GM23338 (cell line): Measurements from ENCODE around the gene ESYT2. TPM values are rescaled to one million over a fixed set of nuclear protein-coding genes. Genes with fewer than 3 reads are reported as not detected.

Source experiments
- ATAC-seq: fragments of 200-7000 bp; cut with Tn5 transposase; 3 replicates; pipeline ENCODE4 v1.9.1; 2020
- DNase-seq: peaks from one replicate; pipeline ENCODE4 v3.0.0-alpha.2; 2015; ENCODE audit warnings: low spot score
- H2AFZ ChIP-seq: fragments of 200-600 bp; sonication (generic); 2 replicates; pipeline ENCODE4 v1.8.0; 2016; ENCODE audit warnings: antibody characterized with exemption, mild to moderate bottlenecking, moderate library complexity
- H3F3A ChIP-seq: fragments of 200-600 bp; sonication (generic); replicated peaks from 2 replicates; pipeline ENCODE4 v1.8.0; 2017; ENCODE audit warnings: antibody characterized with exemption, mixed run types, low read depth
- H3K27ac ChIP-seq: fragments of 200-600 bp; sonication (generic); 2 replicates; pipeline ENCODE4 v1.6.1; 2016; ENCODE audit warnings: low read depth
- H3K27me3 ChIP-seq: fragments of 200-600 bp; sonication (generic); 2 replicates; pipeline ENCODE4 v1.8.0; 2016; ENCODE audit warnings: mild to moderate bottlenecking, mixed run types, moderate library complexity; ENCODE audit not compliant: insufficient read depth
- H3K36me3 ChIP-seq: fragments of 200-600 bp; sonication (generic); 2 replicates; pipeline ENCODE4 v1.8.0; 2016; ENCODE audit warnings: mild to moderate bottlenecking; ENCODE audit not compliant: insufficient read depth
- H3K4me1 ChIP-seq: fragments of 200-600 bp; sonication (generic); 2 replicates; pipeline ENCODE4 v1.8.0; 2016; ENCODE audit warnings: mild to moderate bottlenecking, moderate library complexity; ENCODE audit not compliant: insufficient read depth
- H3K4me2 ChIP-seq: fragments of 200-600 bp; sonication (generic); 2 replicates; pipeline ENCODE4 v1.7.1; 2017; ENCODE audit warnings: mixed run types
- H3K4me3 ChIP-seq: fragments of 200-600 bp; sonication (generic); 2 replicates; pipeline ENCODE4 v1.6.1; 2016; ENCODE audit warnings: mixed run types
- H3K79me2 ChIP-seq: fragments of 200-600 bp; sonication (generic); replicated peaks from 2 replicates; pipeline ENCODE4 v1.8.0; 2017; ENCODE audit warnings: mild to moderate bottlenecking; ENCODE audit not compliant: insufficient read depth
- H3K9me2 ChIP-seq: fragments of 200-600 bp; sonication (generic); 2 replicates; pipeline ENCODE4 v1.8.0; 2017; ENCODE audit not compliant: insufficient read depth
- H4K20me1 ChIP-seq: fragments of 200-600 bp; sonication (generic); replicated peaks from 2 replicates; pipeline ENCODE4 v1.8.0; 2017; ENCODE audit warnings: mild to moderate bottlenecking; ENCODE audit not compliant: insufficient read depth
- H3K27ac Mint-ChIP-seq: 2 replicates; pipeline ENCODE4 v1.8.0; 2020; ENCODE audit warnings: inconsistent platforms, mild to moderate bottlenecking, moderate library complexity, mixed read lengths
- H3K27me3 Mint-ChIP-seq: 3 replicates; pipeline ENCODE4 v1.8.0; 2022; ENCODE audit warnings: low read depth, mild to moderate bottlenecking, moderate library complexity, mixed read lengths, inconsistent platforms; ENCODE audit not compliant: insufficient read depth, poor library complexity
- H3K36me3 Mint-ChIP-seq: 3 replicates; pipeline ENCODE4 v1.8.0; 2021; ENCODE audit warnings: low read depth, mild to moderate bottlenecking, inconsistent platforms, moderate library complexity, mixed read lengths
- H3K4me1 Mint-ChIP-seq: 3 replicates; pipeline ENCODE4 v1.8.0; 2020; ENCODE audit warnings: mild to moderate bottlenecking, inconsistent platforms, mixed read lengths
- H3K4me3 Mint-ChIP-seq: 3 replicates; pipeline ENCODE4 v1.8.0; 2021; ENCODE audit warnings: moderate library complexity, mild to moderate bottlenecking, inconsistent platforms, mixed read lengths
- H3K9me3 Mint-ChIP-seq: 3 replicates; pipeline ENCODE4 v1.8.0; 2020; ENCODE audit warnings: moderate library complexity, mild to moderate bottlenecking, inconsistent platforms, mixed read lengths
- CREB1 ChIP-seq: fragments of 250-450 bp; sonication (Bioruptor Pico); IDR thresholded peaks from 2 replicates; pipeline ENCODE4 v1.5.0; 2020; ENCODE audit warnings: low read depth, mild to moderate bottlenecking, moderate library complexity
- EZH2 ChIP-seq: fragments of 200-600 bp; sonication (generic); IDR thresholded peaks from one replicate; pipeline ENCODE4 v1.8.0; 2017; ENCODE audit warnings: antibody characterized with exemption, mild to moderate bottlenecking, low read depth; ENCODE audit not compliant: unreplicated experiment
- EZH2phosphoT487 ChIP-seq: fragments of 200-600 bp; sonication (generic); IDR thresholded peaks from one replicate; pipeline ENCODE4 v1.8.1; 2018; ENCODE audit warnings: antibody characterized with exemption; ENCODE audit not compliant: unreplicated experiment
- NANOG ChIP-seq: IDR thresholded peaks from 2 replicates; pipeline ENCODE4 v1.6.1; 2016; ENCODE audit warnings: antibody characterized with exemption, borderline replicate concordance
- POLR2AphosphoS5 ChIP-seq: IDR thresholded peaks from 2 replicates; pipeline ENCODE4 v1.6.1; 2016; ENCODE audit warnings: antibody characterized with exemption, low read depth
- ZNF114 ChIP-seq: fragments of 250-450 bp; sonication (Bioruptor Pico); IDR thresholded peaks from 2 replicates; pipeline ENCODE4 v1.5.0; 2020; ENCODE audit warnings: mild to moderate bottlenecking, moderate library complexity
- ZNF331 ChIP-seq: fragments of 250-450 bp; sonication (Bioruptor Pico); IDR thresholded peaks from 2 replicates; pipeline ENCODE4 v1.5.0; 2020; ENCODE audit warnings: low read depth, mild to moderate bottlenecking, moderate library complexity
- polyA plus RNA-seq: library from polyadenylated mRNA; unstranded; fragments of >200 nt; fragmentation: Nextera tagmentation; extraction: Ambion mirVana; gene quantifications from 2 replicates; pipeline ENCODE4 v1.2.1, GENCODE V29; 2016
- total RNA-seq: library from RNA; depleted of rRNA; stranded (reverse); fragments of >200 nt; shearing (Covaris generic); gene quantifications from 2 replicates; pipeline ENCODE4 v1.2.3, GENCODE V29; 2014
- TF ChIP-seq, protein P1 (sequence below), 2 experiments: fragments of 200-600 bp in 1 of 2; sonication (generic) in 1 of 2; conservative IDR thresholded peaks; 2 replicates each; pipeline versions ENCODE4 v1.5.1 to v1.6.1; 2016 to 2017; ENCODE audit warnings: antibody characterized with exemption in 2 of 2, low read depth in 2 of 2, mild to moderate bottlenecking in 2 of 2, moderate library complexity in 1 of 2
- TF ChIP-seq, protein P2 (sequence below): fragments of 250-450 bp; sonication (Bioruptor Pico); IDR thresholded peaks from 2 replicates; pipeline ENCODE4 v1.5.0; 2020; ENCODE audit warnings: mild to moderate bottlenecking, moderate library complexity
- TF ChIP-seq, protein P3 (sequence below): IDR thresholded peaks from one replicate; pipeline ENCODE4 v1.6.1; 2018; ENCODE audit warnings: antibody characterized with exemption; ENCODE audit not compliant: unreplicated experiment

Gene ESYT2
- total and polyA plus RNA-seq, 2 experiments from 2014 or later: 9.6 to 52.7 TPM

DNA sequence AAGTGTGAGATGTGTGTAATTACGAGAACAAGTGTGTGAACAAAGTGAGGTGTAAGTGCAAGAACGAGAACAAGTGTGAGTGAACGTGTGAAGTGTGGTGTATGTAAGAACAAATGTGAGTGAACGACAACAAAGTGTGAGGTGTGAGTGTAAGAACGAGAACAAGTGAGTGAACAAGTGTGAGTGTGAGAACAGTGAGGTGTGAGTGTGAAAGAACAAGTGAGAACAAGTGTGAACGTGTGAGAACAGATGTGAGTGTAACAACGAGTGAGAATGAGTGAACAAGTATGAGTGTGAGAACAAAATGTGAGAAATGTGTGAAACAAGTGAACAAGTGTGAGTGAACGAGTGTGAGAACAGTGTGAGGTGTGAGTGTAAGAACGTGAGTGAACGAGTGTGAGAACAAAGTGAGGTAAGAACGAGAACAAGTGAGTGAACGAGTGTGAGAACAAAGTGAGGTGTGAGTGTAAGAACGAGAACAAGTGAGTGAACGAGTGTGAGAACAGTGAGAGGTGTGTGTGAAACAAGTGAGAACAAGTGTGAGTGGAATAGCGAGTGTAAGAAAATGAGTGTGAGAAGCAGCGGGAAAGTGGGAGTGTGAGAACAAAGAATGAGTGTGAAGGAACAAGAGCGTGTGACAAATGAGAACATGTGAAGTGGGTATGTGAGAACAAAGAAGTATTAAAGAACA, 47.2 kb downstream of the ESYT2 start:
- Histone ChIP-seq H3K27me3 (no peaks in the 10 kb centered on the region), H3K27ac (no peak overlapping the region), H3K4me2 (no peak overlapping the region), H3F3A (peaks cover 16% of the 10 kb centered on the region), H4K20me1 (peaks cover 10% of the 10 kb centered on the region; the same call in 1 of the 2 replicates), H3K36me3 (peaks cover 12% of the 10 kb centered on the region), H3K4me1 (no peaks in the 10 kb centered on the region), H3K79me2 (no peaks in the 10 kb centered on the region; the same call in 1 of the 2 replicates), H3K9me2 (peaks cover 11% of the 10 kb centered on the region; the same call in 1 of the 2 replicates), H3K4me3 (no peak overlapping the region), H2AFZ (no peak overlapping the region)
- H3K4me3 Mint-ChIP-seq: no peak overlapping the region
- no peaks in the 10 kb centered on the region for H3K4me1 Mint-ChIP-seq
- ATAC-seq (no peak), DNase-seq (no peak)
- H3K36me3 Mint-ChIP-seq: peaks cover 10% of the 10 kb centered on the region; the same call in 1 of the 3 replicates
- H3K27ac Mint-ChIP-seq: no peak overlapping the region
- H3K9me3 Mint-ChIP-seq: no peaks in the 10 kb centered on the region
- TF ChIP-seq POLR2AphosphoS5: no peak
- no peak for TF ChIP-seq EZH2
- TF ChIP-seq NANOG: no peak
- TF ChIP-seq EZH2phosphoT487: no peak
- no peak for TF ChIP-seq ZNF114 (CRISPR knock-in tag)
- TF ChIP-seq CREB1: no peak
- TF ChIP-seq, protein P1, sequence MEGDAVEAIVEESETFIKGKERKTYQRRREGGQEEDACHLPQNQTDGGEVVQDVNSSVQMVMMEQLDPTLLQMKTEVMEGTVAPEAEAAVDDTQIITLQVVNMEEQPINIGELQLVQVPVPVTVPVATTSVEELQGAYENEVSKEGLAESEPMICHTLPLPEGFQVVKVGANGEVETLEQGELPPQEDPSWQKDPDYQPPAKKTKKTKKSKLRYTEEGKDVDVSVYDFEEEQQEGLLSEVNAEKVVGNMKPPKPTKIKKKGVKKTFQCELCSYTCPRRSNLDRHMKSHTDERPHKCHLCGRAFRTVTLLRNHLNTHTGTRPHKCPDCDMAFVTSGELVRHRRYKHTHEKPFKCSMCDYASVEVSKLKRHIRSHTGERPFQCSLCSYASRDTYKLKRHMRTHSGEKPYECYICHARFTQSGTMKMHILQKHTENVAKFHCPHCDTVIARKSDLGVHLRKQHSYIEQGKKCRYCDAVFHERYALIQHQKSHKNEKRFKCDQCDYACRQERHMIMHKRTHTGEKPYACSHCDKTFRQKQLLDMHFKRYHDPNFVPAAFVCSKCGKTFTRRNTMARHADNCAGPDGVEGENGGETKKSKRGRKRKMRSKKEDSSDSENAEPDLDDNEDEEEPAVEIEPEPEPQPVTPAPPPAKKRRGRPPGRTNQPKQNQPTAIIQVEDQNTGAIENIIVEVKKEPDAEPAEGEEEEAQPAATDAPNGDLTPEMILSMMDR (conservative IDR thresholded peaks at IDR 0.05; ENCODE audit: low read depth in 2 of 2): no peak
- TF ChIP-seq ZNF331: no peak
- TF ChIP-seq, protein P2, sequence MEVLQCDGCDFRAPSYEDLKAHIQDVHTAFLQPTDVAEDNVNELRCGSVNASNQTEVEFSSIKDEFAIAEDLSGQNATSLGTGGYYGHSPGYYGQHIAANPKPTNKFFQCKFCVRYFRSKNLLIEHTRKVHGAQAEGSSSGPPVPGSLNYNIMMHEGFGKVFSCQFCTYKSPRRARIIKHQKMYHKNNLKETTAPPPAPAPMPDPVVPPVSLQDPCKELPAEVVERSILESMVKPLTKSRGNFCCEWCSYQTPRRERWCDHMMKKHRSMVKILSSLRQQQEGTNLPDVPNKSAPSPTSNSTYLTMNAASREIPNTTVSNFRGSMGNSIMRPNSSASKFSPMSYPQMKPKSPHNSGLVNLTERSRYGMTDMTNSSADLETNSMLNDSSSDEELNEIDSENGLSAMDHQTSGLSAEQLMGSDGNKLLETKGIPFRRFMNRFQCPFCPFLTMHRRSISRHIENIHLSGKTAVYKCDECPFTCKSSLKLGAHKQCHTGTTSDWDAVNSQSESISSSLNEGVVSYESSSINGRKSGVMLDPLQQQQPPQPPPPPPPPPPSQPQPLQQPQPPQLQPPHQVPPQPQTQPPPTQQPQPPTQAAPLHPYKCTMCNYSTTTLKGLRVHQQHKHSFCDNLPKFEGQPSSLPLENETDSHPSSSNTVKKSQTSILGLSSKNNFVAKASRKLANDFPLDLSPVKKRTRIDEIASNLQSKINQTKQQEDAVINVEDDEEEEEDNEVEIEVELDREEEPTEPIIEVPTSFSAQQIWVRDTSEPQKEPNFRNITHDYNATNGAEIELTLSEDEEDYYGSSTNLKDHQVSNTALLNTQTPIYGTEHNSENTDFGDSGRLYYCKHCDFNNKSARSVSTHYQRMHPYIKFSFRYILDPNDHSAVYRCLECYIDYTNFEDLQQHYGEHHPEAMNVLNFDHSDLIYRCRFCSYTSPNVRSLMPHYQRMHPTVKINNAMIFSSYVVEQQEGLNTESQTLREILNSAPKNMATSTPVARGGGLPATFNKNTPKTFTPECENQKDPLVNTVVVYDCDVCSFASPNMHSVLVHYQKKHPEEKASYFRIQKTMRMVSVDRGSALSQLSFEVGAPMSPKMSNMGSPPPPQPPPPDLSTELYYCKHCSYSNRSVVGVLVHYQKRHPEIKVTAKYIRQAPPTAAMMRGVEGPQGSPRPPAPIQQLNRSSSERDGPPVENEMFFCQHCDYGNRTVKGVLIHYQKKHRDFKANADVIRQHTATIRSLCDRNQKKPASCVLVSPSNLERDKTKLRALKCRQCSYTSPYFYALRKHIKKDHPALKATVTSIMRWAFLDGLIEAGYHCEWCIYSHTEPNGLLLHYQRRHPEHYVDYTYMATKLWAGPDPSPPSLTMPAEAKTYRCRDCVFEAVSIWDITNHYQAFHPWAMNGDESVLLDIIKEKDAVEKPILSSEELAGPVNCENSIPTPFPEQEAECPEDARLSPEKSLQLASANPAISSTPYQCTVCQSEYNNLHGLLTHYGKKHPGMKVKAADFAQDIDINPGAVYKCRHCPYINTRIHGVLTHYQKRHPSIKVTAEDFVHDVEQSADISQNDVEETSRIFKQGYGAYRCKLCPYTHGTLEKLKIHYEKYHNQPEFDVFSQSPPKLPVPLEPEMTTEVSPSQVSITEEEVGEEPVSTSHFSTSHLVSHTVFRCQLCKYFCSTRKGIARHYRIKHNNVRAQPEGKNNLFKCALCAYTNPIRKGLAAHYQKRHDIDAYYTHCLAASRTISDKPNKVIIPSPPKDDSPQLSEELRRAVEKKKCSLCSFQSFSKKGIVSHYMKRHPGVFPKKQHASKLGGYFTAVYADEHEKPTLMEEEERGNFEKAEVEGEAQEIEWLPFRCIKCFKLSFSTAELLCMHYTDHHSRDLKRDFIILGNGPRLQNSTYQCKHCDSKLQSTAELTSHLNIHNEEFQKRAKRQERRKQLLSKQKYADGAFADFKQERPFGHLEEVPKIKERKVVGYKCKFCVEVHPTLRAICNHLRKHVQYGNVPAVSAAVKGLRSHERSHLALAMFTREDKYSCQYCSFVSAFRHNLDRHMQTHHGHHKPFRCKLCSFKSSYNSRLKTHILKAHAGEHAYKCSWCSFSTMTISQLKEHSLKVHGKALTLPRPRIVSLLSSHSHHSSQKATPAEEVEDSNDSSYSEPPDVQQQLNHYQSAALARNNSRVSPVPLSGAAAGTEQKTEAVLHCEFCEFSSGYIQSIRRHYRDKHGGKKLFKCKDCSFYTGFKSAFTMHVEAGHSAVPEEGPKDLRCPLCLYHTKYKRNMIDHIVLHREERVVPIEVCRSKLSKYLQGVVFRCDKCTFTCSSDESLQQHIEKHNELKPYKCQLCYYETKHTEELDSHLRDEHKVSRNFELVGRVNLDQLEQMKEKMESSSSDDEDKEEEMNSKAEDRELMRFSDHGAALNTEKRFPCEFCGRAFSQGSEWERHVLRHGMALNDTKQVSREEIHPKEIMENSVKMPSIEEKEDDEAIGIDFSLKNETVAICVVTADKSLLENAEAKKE (CRISPR knock-in tag): no peak
- TF ChIP-seq, protein P3, sequence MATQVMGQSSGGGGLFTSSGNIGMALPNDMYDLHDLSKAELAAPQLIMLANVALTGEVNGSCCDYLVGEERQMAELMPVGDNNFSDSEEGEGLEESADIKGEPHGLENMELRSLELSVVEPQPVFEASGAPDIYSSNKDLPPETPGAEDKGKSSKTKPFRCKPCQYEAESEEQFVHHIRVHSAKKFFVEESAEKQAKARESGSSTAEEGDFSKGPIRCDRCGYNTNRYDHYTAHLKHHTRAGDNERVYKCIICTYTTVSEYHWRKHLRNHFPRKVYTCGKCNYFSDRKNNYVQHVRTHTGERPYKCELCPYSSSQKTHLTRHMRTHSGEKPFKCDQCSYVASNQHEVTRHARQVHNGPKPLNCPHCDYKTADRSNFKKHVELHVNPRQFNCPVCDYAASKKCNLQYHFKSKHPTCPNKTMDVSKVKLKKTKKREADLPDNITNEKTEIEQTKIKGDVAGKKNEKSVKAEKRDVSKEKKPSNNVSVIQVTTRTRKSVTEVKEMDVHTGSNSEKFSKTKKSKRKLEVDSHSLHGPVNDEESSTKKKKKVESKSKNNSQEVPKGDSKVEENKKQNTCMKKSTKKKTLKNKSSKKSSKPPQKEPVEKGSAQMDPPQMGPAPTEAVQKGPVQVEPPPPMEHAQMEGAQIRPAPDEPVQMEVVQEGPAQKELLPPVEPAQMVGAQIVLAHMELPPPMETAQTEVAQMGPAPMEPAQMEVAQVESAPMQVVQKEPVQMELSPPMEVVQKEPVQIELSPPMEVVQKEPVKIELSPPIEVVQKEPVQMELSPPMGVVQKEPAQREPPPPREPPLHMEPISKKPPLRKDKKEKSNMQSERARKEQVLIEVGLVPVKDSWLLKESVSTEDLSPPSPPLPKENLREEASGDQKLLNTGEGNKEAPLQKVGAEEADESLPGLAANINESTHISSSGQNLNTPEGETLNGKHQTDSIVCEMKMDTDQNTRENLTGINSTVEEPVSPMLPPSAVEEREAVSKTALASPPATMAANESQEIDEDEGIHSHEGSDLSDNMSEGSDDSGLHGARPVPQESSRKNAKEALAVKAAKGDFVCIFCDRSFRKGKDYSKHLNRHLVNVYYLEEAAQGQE: no peak
- H3K27me3 Mint-ChIP-seq: no peaks in the 10 kb centered on the region
